Myocyte (in vitro differentiated cells): ENCODE measurements around the gene H1-8. TPM values are rescaled to one million over a fixed set of nuclear protein-coding genes. Genes with fewer than 3 reads are reported as not detected.

Experiments used
- DNase-seq: peaks from one replicate; pipeline ENCODE4 v3.0.0-alpha.2; 2012; ENCODE audit warnings: low read depth
- total RNA-seq: library from RNA; depleted of rRNA; stranded (reverse); fragments of >200 nt; gene quantifications from 2 replicates; pipeline ENCODE4 v1.2.3, GENCODE V29; 2014

The H1-8 gene
- total RNA-seq, 1 donor from 2014 or later, result not detected

DNA sequence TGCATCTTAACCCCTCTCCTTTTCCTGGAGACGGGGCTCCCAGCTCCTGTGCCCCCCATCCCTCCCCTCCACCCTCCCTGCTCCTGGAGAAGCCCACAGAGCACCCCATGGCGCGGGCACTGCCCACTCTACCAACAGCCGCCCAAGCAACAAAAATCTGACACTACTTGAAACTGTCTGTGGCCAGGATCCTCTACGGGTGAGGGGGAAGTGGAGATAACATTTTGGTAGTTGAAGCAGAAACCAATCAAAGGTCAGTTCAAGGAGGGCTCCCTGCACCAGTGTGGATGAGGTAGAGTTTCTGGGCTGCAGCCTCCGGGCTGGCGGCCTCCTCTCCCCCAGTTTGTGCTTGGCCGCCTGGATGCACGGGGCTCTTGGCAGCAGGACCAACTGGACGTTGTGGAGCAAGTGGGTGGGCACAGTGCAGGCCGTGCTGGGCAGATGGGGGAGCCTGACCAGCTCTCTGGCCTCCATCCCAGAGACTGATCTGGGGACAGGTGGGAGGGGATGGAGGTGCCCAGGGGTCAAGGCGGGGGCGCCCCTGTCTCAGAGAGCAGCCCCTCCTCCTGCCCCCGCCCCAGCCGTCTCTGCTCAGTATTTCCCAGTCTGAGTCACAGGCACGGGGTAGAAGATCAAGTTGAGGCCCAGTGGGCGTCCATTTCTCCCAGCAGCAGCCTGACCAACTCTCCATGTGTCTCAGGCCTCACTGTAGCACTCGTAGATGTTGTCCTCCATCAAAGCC is 12.8 kb downstream of the H1-8 start:
- DNase-seq, result no peak

GRCh38 chr3:129556358-129556695 is 13.4 kb downstream of the H1-8 start:
- no peak for DNase-seq

GRCh38 chr3:129556890-129557547 is 14.0 kb downstream of the H1-8 start:
- no peak for DNase-seq

DNA sequence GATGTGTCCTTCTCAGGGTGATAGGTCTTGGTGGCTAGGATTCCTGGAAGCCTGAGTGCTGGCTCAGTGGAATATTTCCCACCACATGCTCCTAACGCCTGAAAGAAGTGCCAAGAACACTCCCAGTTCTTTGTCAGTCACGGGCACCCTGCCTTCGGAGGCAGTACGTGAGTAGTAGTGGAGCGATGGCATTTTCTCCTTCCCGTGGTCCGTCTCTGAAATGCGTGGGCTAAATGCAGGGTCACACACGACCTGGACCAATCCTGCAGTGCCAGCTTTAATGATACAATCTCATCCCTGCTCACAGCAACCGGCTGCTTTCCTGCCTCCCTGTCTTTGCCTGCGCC is 14.5 kb downstream of the H1-8 start:
- DNase-seq, result peak; percentile 63

GRCh38 chr3:129558081-129558771 is 15.3 kb downstream of the H1-8 start:
- peak; percentile 47 for DNase-seq

GRCh38 chr3:129558772-129559564 is 16.0 kb downstream of the H1-8 start:
- peak; percentile 94 for DNase-seq

DNA sequence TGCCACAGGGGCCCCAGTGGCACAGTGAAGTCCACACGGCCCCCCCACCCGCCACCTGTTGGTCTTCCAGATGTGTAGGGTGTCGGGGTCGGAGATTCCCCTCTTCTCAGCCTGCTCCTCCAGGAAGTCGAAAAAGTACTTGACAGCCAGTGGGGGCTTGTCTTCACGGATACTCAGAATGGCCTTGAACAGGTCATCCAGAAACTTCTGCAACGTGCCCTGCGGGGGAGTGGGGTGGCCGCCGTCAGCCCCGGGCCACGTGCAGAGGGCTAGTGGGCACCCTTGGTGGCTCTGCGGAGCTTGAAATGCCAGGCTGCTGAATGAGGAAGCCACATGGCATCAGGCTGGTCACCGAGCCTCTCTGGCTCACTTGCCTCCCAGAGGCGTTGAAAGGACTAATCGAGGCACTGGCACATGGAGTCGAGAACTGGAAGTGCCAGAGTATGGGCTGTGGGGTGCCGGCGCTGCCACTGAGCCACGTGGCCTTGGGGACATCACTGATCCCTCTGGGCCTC is 16.6 kb downstream of the H1-8 start:
- DNase-seq, result no peak

DNA sequence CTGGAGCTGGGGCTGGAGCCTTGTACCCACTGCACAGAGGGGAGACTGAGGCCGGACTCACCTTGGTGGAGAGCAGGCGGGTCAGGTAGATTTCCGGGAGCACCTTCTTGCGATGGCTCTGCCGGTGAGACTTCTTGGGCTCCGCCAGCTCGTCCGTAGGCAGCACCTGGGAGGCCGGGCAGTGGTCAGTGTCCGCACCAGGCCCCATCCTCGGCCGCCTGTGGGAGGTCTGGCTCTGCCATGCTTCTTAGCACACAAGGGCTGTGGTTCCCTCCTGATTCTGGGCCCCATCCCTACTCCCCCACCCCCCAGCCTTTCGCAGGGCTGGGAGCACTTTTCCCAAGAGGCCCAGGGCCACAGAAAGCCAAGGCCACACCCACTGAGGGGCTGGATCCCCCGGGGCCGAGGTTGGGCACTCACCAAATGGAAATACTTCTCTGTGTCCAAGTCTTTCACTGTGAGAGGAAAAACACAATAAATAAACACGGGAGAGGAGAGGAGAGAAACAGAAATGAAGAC is 17.4 kb downstream of the H1-8 start:
- peak; percentile 72 for DNase-seq

GRCh38 chr3:129560911-129561594 is 18.1 kb downstream of the H1-8 start:
- DNase-seq, result peak; percentile 95

DNA sequence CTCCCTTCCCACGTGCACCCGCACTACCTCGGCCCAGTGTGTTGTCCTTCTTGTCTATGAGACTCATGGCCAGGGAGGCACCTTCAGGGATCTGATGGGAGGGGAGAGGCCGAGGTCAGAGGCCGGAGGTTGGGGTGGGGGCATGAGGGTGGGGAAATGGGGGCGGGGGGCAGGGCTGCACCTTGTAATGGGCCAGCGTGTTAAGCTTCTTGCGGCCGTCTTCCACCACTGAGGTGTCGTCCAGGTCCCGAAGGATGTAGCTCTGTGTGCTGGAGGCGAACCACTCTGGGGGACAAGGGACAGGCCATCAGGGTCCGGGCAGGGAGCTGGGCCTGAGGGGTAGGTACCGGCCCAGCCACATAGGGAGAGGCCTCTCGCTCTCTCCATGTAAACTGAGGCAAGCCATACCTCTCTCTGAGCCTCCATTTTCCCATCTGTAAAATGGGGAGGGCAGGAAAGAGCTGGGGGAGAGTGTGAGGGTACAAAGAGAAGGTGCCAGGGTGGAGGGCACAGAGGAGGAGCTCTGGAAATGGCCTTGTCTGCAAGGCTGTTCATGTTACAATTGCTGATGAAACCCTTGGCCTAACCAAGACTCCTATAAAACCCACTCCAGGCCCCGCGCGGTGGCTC is 18.8 kb downstream of the H1-8 start:
- DNase-seq, result no peak

DNA sequence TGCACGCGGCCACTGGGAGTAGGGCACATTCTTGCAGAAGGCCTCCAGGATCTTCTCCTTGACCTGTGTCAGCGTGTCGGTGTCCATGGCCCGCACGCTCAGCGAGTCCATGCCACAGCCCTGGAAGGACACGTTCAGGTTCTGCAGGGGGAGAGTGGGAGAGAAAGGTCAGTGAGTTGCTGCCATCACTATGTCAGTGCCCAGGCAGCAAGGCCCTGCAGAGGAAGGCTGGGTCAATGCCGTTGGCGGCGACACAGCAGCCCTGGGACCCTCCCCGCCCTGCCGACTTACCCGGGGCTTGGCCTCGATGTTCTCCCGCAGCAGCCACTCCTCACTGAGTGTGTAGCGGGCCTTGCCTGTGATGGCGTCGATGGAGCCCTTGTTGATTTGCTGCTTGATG is 19.8 kb downstream of the H1-8 start:
- DNase-seq, result no peak

DNA sequence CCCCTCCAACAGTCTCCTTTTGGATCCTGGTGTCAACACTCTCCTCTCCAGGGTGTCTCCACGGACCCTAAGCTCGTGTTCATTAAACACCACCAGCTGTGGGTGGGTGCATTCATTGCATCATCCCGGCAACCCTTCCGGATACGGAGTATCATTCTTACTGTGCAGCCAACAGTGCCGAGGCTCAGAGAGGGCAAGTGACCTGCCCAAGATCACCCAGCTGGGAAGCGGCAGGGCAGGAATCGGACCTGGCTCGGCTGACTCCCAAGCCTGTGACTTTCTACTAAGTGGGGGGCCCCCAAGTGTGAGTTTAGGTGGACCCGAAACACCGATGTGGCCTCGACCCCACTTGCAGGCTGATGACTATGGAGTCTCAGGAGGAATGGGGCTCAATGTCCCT is 20.4 kb downstream of the H1-8 start:
- no peak for DNase-seq

GRCh38 chr3:129563850-129564535 is 21.0 kb downstream of the H1-8 start:
- DNase-seq, result no peak

GRCh38 chr3:129564981-129565644 is 22.1 kb downstream of the H1-8 start:
- DNase-seq, result no peak

- no peak for DNase-seq
Measured at GRCh38 chr3:129565902-129566301, 22.9 kb downstream of the H1-8 start.

DNA sequence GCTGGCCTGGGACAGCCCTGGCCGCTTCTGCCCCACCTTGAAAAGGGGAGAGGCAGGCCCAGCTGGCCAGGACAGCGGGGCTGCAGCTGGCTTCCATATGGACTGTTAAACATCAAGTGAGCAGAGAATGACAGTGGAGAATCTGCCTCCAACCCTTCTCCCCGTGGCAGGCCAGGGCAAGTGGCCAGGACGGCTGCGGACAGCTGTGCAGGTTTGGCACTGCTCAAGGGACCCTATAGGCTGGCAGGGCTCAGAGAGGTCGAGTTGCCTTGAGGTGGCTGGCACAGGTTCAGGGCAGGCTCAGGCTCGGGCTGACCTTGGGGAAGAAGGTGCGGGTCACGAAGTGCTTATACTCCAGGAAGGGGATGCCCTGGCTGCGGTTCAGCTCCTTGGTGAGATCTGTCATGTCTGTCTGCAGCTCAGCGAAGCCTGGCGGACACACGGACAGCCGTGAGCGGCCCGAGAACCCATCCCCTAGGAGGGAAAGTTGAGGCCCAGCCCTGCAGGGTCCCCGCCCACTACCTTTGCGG is 24.3 kb downstream of the H1-8 start:
- DNase-seq, result peak; percentile 72

GRCh38 chr3:129567939-129568338 is 25.0 kb downstream of the H1-8 start:
- no peak for DNase-seq

- DNase-seq, result no peak
Measured at GRCh38 chr3:129569856-129570255, 26.9 kb downstream of the H1-8 start.
